HepG2 (cell line): ENCODE measurements around the gene FEM1C. TPM values are rescaled to one million over a fixed set of nuclear protein-coding genes. Genes with fewer than 3 reads are reported as not detected.

Source experiments
- ATAC-seq: fragments of 200-7000 bp; cut with Tn5 transposase; 3 replicates; pipeline ENCODE4 v1.9.1; 2020; ENCODE audit warnings: mild to moderate bottlenecking, moderate library complexity
- BruUV-seq: library from RNA; stranded (reverse); fragments of 400-500 nt; replicated peaks from 2 replicates; lab custom pipeline; 2021; lab: Mats Ljungman, UMichigan
- CTCF ChIA-PET: fragments of 300-600 bp; formaldehyde crosslinking; extraction: SDS; loops from one replicate; lab custom pipeline; 2021; ENCODE audit warnings: low total read pairs, inconsistent platforms, low intra/inter-chr PET ratio; lab: Yijun Ruan, JAX
- POLR2A ChIA-PET: fragments of 350-600 bp; sonication (Branson Sonifier 250); formaldehyde crosslinking; loops from one replicate; lab custom pipeline; 2020; ENCODE audit warnings: antibody characterized with exemption, inconsistent platforms; lab: Yijun Ruan, JAX
- DNase-seq: peaks from one replicate; pipeline ENCODE4 v3.0.0-alpha.2; 2015; ENCODE audit warnings: low spot score
- FAIRE-seq: peaks from 3 replicates; lab custom pipeline; 2011; peaks lifted over from hg19 to GRCh38; lab: Jason Lieb, UNC
- H2AFZ ChIP-seq: one replicate; pipeline ENCODE4 v1.6.1; 2011; ENCODE audit warnings: low read length, inconsistent platforms
- H3K27ac ChIP-seq: fragments of 300-600 bp; 3 replicates; pipeline ENCODE4 v1.8.0; 2011; ENCODE audit warnings: mixed run types, mild to moderate bottlenecking, mixed read lengths, low read length, inconsistent platforms; ENCODE audit not compliant: insufficient read depth; ENCODE audit errors: extremely low read length
- H3K27me3 ChIP-seq, 2 experiments: fragments of 200-600 bp in 1 of 2; 2 replicates in 1 of 2; 3 replicates in 1 of 2; pipeline versions ENCODE4 v1.6.0 to v1.8.0; 2011; ENCODE audit warnings: low read length in 2 of 2, mild to moderate bottlenecking in 2 of 2, moderate library complexity in 2 of 2, inconsistent platforms in 1 of 2; ENCODE audit not compliant: insufficient read depth in 2 of 2, control insufficient read depth in 1 of 2
- H3K36me3 ChIP-seq, 2 experiments: fragments of 200-600 bp in 1 of 2; replicated peaks in 1 of 2; 2 replicates in 1 of 2; 3 replicates in 1 of 2; pipeline versions ENCODE4 v1.5.1 to v1.8.0; 2011; ENCODE audit warnings: low read length in 2 of 2, inconsistent platforms in 1 of 2; ENCODE audit not compliant: insufficient read depth in 2 of 2, control insufficient read depth in 1 of 2
- H3K4me1 ChIP-seq: 2 replicates; pipeline ENCODE4 v1.5.1; 2012; ENCODE audit warnings: low read length, inconsistent platforms; ENCODE audit not compliant: insufficient read depth
- H3K4me2 ChIP-seq: 2 replicates; pipeline ENCODE4 v1.6.0; 2011; ENCODE audit warnings: low read depth, low read length, inconsistent platforms
- H3K4me3 ChIP-seq, 3 experiments: fragments of 200-600 bp in 1 of 3; sonication (generic), shearing (Covaris generic) in 1 of 3; replicated peaks in 1 of 3; 2 replicates each; pipeline ENCODE4 v1.5.1; 2011 to 2016; ENCODE audit warnings: low read length in 3 of 3, inconsistent platforms in 2 of 3, low read depth in 2 of 3, mild to moderate bottlenecking in 2 of 3, control low read depth in 1 of 3, mixed read lengths in 1 of 3; ENCODE audit not compliant: insufficient read depth in 1 of 3
- H3K79me2 ChIP-seq: one replicate; pipeline ENCODE4 v1.6.1; 2011; ENCODE audit warnings: low read length, inconsistent platforms; ENCODE audit not compliant: insufficient read depth
- H3K9ac ChIP-seq: 2 replicates; pipeline ENCODE4 v1.6.0; 2011; ENCODE audit warnings: mild to moderate bottlenecking, low read depth, low read length, inconsistent platforms; ENCODE audit not compliant: insufficient read depth
- H3K9me3 ChIP-seq: 2 replicates; pipeline ENCODE4 v1.5.1; 2012; ENCODE audit warnings: mild to moderate bottlenecking, low read length
- H4K20me1 ChIP-seq: 2 replicates; pipeline ENCODE4 v1.6.0; 2011; ENCODE audit warnings: inconsistent platforms, mild to moderate bottlenecking, low read length, moderate library complexity; ENCODE audit not compliant: insufficient read depth
- NFYC ChIP-seq: IDR thresholded peaks from 2 replicates; pipeline ENCODE4 v1.6.1; 2016; ENCODE audit warnings: missing genetic modification reagents, missing compliant biosample characterization
- NR3C1 ChIP-seq: sonication (generic); formaldehyde crosslinking; IDR thresholded peaks from 2 replicates; pipeline ENCODE4 v1.4.0; 2020; ENCODE audit warnings: missing genetic modification reagents
- PTBP1 ChIP-seq: fragments of 200-400 bp; formaldehyde crosslinking; IDR thresholded peaks from 2 replicates; pipeline ENCODE4 v1.6.1; 2018; ENCODE audit warnings: low read length, low read depth; ENCODE audit not compliant: poor library complexity, severe bottlenecking
- TBX3 ChIP-seq: fragments of 450-650 bp; IDR thresholded peaks from 2 replicates; pipeline ENCODE4 v1.6.1; 2017; ENCODE audit warnings: antibody characterized with exemption, mild to moderate bottlenecking, inconsistent platforms, borderline replicate concordance
- ZFAT ChIP-seq: sonication (generic); formaldehyde crosslinking; conservative IDR thresholded peaks from 2 replicates; pipeline ENCODE4 v1.8.1; 2023; ENCODE audit warnings: missing genetic modification reagents, inconsistent platforms
- ZNF101 ChIP-seq: sonication (generic); formaldehyde crosslinking; IDR thresholded peaks from 2 replicates; pipeline ENCODE4 v1.4.0; 2020; ENCODE audit warnings: mild to moderate bottlenecking, low read depth, missing genetic modification reagents, borderline replicate concordance
- ZNF333 ChIP-seq: sonication (generic); formaldehyde crosslinking; IDR thresholded peaks from 2 replicates; pipeline ENCODE4 v1.4.0; 2020; ENCODE audit warnings: mild to moderate bottlenecking, missing genetic modification reagents, borderline replicate concordance
- WGBS: methylation state at CpG from one replicate; pipeline ENCODE4 v1.1.6; 2017; ENCODE audit warnings: low lambda C conversion rate; 5-methylcytosine and 5-hydroxymethylcytosine counted together
- in situ Hi-C: cut with HindIII; loops from 2 replicates; pipeline ENCODE4 v1.10.0; 2017; ENCODE audit warnings: low pct_unique_long_range_greater_than_20kb; ENCODE audit not compliant: extremely low pct_ligation_motif_present
- intact Hi-C: fragments of 100-400 bp; cut with micrococcal nuclease; formaldehyde crosslinking; loops from one replicate; pipeline ENCODE4 v1.10.0; 2022; ENCODE audit not compliant: unreplicated experiment
- polyA plus RNA-seq, 8 experiments: library from polyadenylated mRNA; depleted of rRNA in 3 of 8; stranded (reverse) in 7 of 8; unstranded in 1 of 8; fragments of >200 nt; fragmentation: Illumina TruSeq in 4 of 8; extraction: Trizol in 4 of 8; gene quantifications; 2 replicates each; pipeline versions ENCODE4 v1.2.1 to v1.2.3, GENCODE V29; 2011 to 2016; ENCODE audit warnings: low read depth in 4 of 8, missing spikeins in 1 of 8, mixed read lengths in 1 of 8; ENCODE audit not compliant: insufficient read depth in 1 of 8
- total RNA-seq, 5 experiments: library from RNA; depleted of rRNA; stranded (reverse); fragments of >200 nt; fragmentation: Illumina TruSeq; extraction: Trizol; gene quantifications; 2 replicates each; pipeline ENCODE4 v1.2.3, GENCODE V29; 2016; ENCODE audit warnings: low read depth in 1 of 5
- TF ChIP-seq, protein P1 (sequence below): IDR thresholded peaks from 2 replicates; pipeline ENCODE4 v1.6.1; 2016; ENCODE audit warnings: missing biosample characterization, missing genetic modification reagents, low read depth
- TF ChIP-seq, protein P2 (sequence below): sonication (generic); formaldehyde crosslinking; IDR thresholded peaks from 2 replicates; pipeline ENCODE4 v1.4.0; 2020; ENCODE audit warnings: missing genetic modification reagents, mild to moderate bottlenecking, borderline replicate concordance
- TF ChIP-seq, protein P3 (sequence below): sonication (generic); formaldehyde crosslinking; IDR thresholded peaks from 2 replicates; pipeline ENCODE4 v1.5.0; 2020; ENCODE audit warnings: mild to moderate bottlenecking, low read depth, missing genetic modification reagents, borderline replicate concordance
- TF ChIP-seq, protein P4 (sequence below): sonication (generic); formaldehyde crosslinking; IDR thresholded peaks from 2 replicates; pipeline ENCODE4 v1.5.1; 2020; ENCODE audit warnings: mild to moderate bottlenecking, missing genetic modification reagents, moderate library complexity

The FEM1C gene
- total and polyA plus RNA-seq, 2 of the 13 experiments (the other 11 are each of a cell fraction or from before 2014, with no cell fraction given), result 5.5 to 8.3 TPM

GRCh38 chr5:115477581-115477980, 67.0 kb downstream of the FEM1C start:
- POLR2A ChIA-PET, result no interaction called here
- TF ChIP-seq, protein P1, sequence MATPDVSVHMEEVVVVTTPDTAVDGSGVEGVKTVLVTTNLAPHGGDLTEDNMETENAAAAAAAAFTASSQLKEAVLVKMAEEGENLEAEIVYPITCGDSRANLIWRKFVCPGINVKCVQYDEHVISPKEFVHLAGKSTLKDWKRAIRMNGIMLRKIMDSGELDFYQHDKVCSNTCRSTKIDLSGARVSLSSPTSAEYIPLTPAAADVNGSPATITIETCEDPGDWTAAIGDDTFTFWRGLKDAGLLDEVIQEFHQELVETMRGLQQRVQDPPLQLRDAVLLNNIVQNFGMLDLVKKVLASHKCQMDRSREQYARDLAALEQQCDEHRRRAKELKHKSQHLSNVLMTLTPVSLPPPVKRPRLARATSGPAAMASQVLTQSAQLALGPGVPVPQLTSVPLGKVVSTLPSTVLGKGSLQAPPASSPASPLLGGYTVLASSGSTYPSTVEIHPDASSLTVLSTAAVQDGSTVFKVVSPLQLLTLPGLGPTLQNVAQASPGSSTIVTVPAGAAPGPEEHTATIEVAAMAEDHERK, result no peak
- TF ChIP-seq, protein P2, sequence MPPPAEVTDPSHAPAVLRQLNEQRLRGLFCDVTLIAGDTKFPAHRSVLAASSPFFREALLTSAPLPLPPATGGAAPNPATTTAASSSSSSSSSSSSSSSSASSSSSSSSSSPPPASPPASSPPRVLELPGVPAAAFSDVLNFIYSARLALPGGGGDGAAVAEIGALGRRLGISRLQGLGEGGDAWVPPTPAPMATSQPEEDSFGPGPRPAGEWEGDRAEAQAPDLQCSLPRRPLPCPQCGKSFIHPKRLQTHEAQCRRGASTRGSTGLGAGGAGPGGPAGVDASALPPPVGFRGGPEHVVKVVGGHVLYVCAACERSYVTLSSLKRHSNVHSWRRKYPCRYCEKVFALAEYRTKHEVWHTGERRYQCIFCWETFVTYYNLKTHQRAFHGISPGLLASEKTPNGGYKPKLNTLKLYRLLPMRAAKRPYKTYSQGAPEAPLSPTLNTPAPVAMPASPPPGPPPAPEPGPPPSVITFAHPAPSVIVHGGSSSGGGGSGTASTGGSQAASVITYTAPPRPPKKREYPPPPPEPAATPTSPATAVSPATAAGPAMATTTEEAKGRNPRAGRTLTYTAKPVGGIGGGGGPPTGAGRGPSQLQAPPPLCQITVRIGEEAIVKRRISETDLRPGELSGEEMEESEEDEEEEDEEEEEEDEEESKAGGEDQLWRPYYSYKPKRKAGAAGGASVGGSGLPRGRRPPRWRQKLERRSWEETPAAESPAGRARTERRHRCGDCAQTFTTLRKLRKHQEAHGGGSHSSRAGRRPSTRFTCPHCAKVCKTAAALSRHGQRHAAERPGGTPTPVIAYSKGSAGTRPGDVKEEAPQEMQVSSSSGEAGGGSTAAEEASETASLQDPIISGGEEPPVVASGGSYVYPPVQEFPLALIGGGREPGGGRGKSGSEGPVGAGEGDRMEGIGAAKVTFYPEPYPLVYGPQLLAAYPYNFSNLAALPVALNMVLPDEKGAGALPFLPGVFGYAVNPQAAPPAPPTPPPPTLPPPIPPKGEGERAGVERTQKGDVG (CRISPR knock-in tag), result no peak
- no peak for TF ChIP-seq ZNF333 (CRISPR knock-in tag)
- no peak for TF ChIP-seq PTBP1
- TF ChIP-seq NFYC (CRISPR knock-in tag), result no peak
- TF ChIP-seq NR3C1, result no peak
- no peak for TF ChIP-seq ZNF101 (CRISPR knock-in tag)
- TF ChIP-seq ZFAT, result no peak
- TF ChIP-seq, protein P3, sequence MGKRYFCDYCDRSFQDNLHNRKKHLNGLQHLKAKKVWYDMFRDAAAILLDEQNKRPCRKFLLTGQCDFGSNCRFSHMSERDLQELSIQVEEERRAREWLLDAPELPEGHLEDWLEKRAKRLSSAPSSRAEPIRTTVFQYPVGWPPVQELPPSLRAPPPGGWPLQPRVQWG (CRISPR knock-in tag), result no peak
- TF ChIP-seq, protein P4, sequence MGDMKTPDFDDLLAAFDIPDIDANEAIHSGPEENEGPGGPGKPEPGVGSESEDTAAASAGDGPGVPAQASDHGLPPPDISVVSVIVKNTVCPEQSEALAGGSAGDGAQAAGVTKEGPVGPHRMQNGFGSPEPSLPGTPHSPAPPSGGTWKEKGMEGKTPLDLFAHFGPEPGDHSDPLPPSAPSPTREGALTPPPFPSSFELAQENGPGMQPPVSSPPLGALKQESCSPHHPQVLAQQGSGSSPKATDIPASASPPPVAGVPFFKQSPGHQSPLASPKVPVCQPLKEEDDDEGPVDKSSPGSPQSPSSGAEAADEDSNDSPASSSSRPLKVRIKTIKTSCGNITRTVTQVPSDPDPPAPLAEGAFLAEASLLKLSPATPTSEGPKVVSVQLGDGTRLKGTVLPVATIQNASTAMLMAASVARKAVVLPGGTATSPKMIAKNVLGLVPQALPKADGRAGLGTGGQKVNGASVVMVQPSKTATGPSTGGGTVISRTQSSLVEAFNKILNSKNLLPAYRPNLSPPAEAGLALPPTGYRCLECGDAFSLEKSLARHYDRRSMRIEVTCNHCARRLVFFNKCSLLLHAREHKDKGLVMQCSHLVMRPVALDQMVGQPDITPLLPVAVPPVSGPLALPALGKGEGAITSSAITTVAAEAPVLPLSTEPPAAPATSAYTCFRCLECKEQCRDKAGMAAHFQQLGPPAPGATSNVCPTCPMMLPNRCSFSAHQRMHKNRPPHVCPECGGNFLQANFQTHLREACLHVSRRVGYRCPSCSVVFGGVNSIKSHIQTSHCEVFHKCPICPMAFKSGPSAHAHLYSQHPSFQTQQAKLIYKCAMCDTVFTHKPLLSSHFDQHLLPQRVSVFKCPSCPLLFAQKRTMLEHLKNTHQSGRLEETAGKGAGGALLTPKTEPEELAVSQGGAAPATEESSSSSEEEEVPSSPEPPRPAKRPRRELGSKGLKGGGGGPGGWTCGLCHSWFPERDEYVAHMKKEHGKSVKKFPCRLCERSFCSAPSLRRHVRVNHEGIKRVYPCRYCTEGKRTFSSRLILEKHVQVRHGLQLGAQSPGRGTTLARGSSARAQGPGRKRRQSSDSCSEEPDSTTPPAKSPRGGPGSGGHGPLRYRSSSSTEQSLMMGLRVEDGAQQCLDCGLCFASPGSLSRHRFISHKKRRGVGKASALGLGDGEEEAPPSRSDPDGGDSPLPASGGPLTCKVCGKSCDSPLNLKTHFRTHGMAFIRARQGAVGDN, result no peak
- no peak for TF ChIP-seq TBX3

More at GRCh38 chr5:115477581-115477980, 67.0 kb downstream of the FEM1C start:
- no peaks in the 10 kb centered on the region for H3K4me1 ChIP-seq
- no peak overlapping the region for H3K27ac ChIP-seq
- H3K4me2 ChIP-seq, result no peak overlapping the region
- no peaks in the 10 kb centered on the region for H3K9me3 ChIP-seq
- no peak for FAIRE-seq
- no peaks in the 10 kb centered on the region for H4K20me1 ChIP-seq
- H3K36me3 ChIP-seq, result no peaks in the 10 kb centered on the region
- no peak overlapping the region for H3K9ac ChIP-seq
- CTCF ChIA-PET, result no interaction called here
- intact Hi-C loops, result no loop called here
- H3K4me3 ChIP-seq, result no peak overlapping the region
- DNase-seq, result no peak
- H2AFZ ChIP-seq, result no peak overlapping the region
- 0 out of 5 replicates have a peak, but pooled peaks cover 0 to 3% of the 10 kb centered on the region in 2 experiments for H3K27me3 ChIP-seq
- 47% methylated on average over 7 of the region's 7 CpGs for WGBS
- no TSS peak for BruUV-seq
- ATAC-seq, result no peak
- in situ Hi-C loops, result no loop called here
- no peaks in the 10 kb centered on the region for H3K79me2 ChIP-seq
